Measurements from ENCODE around the gene MIX23.

- TF ChIP-seq POLR2A (IDR thresholded peaks at IDR 0.05; ENCODE audit: low read length) = no peak
- no peak for TF ChIP-seq GATA1 (IDR thresholded peaks at IDR 0.05; ENCODE audit: low read depth, low read length)
These were observed 66.7 kb downstream of the MIX23 start for GRCh38 chr3:122316368-122316767.
